GM08714 (cell line): Measurements from ENCODE around the gene STAT5B.
"Not testable (repeated sequence)": the region's sequence is repeated elsewhere in the genome, so short reads cannot be mapped to it uniquely, and the experiment has no call there.

Experiments used
- H3K4me3 ChIP-seq: fragments of 200-500 bp; sonication (Bioruptor generic); 2 replicates; pipeline ENCODE4 v1.5.1; 2014; ENCODE audit warnings: mild to moderate bottlenecking, low read length, inconsistent platforms
- ZNF274 ChIP-seq: IDR thresholded peaks from 2 replicates; pipeline ENCODE4 v1.6.1; 2012; ENCODE audit warnings: mild to moderate bottlenecking, low read depth, low read length

Gene STAT5B

GRCh38 chr17:42198897-42199296 is 77.3 kb downstream of the STAT5B start:
- TF ChIP-seq ZNF274, result no peak
- H3K4me3 ChIP-seq, result no peak overlapping the region

DNA sequence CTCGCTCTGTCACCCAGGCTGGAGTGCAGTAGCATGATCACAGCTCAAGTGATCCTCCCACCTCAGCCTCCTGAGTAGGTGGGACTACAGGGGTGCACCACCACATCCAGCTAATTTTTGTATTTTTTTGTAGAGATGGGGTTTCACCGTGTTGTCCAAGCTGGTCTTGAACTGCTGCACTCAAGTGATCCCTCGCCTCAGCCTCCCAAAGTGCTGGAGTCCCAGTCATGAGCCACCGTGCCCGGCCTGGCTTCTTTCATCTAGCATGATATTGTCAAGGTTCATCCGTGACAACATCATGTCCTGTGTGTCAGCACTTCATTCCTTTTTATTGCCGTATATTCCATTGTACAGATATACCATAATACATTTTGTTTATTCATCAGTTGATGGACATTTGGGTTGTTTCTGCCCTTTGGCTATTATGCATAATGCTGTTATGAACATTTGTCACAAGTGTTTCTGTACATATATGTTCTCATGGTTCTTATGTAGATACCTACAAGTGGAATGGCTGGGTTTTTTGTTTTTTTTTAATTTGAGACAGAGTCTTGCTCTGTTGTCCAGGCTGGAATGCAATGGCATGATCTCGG is 78.5 kb downstream of the STAT5B start:
- no peak overlapping the region for H3K4me3 ChIP-seq
- no peak for TF ChIP-seq ZNF274

GRCh38 chr17:42193969-42194899 is 82.0 kb downstream of the STAT5B start, which contains the start of gene GHDC:
Gene GHDC (minus strand): TSS chr17:42194494. CDS start chr17:42193581, 913 bp downstream.
- TF ChIP-seq ZNF274, result no peak
- H3K4me3 ChIP-seq, result peak within 1 kb of the TSS; percentile 60

DNA sequence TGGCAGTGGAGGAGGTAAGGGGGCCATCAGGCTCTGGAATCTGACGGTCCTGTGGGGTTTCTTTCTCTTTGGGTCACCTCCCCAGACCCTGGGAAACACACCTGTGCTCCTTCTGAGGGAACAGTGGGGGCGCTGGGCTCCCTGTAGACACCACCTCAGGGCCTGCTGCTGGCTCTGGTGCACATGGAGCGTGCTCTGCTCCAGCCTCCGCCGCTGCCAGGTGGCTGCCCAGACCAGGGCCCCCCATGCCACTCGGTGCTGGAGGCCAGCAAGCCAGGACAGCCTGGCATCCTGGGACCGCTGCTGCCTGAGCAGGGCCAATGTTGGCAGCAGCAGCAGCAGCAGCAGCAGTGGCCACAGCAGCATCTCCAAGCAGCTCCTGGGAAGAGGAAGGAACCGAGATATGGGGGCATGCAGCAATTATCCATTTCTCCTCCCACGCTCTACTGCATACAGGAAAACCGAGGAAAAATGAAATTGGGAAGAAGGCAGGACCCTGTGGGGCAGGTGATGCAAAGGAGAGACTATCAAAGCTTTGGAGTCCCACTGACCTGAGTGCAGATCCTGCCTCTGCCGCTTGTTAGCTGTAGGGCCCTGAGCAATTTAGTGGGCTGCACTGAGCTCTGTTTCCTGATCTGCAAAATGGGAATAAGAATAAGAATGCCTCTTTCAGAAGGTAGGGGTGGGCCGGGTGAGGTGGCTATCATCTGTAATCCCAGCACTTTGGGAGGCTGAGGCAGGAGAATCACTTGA is 82.8 kb downstream of the STAT5B start:
- peak overlapping the region; percentile 60; the same call in 1 of the 2 replicates for H3K4me3 ChIP-seq
- no peak for TF ChIP-seq ZNF274

- no peak overlapping the region for H3K4me3 ChIP-seq
- TF ChIP-seq ZNF274, result no peak
Observed at GRCh38 chr17:42192189-42193126, 83.7 kb downstream of the STAT5B start.

DNA sequence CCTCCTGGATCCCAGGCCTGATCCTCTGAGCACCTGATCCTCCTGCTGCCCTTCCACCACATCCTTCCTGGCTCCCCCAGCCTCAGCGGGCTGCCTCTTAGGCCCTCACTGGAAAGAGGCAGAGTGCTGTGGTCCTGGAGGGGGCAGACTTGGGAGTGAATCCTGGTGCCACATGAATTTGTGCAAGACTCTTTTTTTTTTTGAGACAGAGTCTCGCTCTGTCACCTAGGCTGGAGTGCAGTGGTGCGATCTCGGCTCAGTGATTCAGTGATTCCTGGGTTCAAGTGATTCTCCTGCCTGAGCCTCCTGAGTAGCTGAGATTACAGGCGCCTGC is 84.9 kb downstream of the STAT5B start:
- no peak overlapping the region for H3K4me3 ChIP-seq
- no peak for TF ChIP-seq ZNF274

GRCh38 chr17:42190491-42191274 is 85.5 kb downstream of the STAT5B start:
- H3K4me3 ChIP-seq, result no peak overlapping the region
- TF ChIP-seq ZNF274, result no peak

- no peak for TF ChIP-seq ZNF274
- no peak overlapping the region for H3K4me3 ChIP-seq
Observed at GRCh38 chr17:42189651-42189965, 86.6 kb downstream of the STAT5B start.

DNA sequence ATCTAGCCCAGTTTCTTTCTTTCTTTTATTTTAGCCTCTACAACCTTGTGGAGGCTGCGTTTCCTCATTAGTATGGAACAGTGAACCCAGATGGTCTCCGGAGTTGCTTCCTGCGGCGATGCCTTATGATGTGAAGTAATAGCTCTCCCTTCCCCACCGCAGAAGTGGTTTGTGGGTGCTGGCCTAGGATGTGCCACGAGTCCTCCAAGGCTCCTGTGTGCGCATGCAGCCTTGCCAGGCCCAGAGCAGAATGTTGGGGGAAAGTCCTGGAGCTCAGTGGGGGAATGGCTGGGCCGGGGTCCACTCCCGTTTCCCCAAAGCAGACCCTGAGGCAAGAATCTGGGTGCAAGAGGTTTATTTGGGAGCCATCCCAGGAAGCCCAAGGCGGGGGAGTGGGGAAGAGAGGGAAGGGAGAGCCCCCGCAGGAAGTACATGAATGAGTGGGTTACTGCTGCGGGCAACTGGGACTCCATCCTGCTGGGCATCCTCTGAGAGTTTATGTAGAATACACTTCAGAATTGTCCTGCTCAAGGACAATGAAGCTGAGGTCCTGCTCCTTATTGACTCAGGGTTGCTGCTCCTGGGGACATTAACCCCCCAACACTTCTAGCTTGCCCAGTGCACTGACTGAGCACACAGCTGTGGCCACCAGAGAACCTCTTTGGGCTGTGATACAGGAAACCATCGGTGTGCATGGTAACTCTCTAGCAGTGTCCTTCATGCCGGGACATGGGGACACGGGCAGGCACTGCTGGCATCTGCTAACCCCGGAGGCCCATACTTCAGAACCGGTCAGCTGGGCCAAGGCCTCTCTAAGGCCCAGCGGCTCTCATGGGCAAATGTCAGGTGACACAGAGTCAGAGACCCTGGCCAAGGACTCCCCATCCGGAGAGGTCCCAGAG is 87.2 kb downstream of the STAT5B start:
- no peak overlapping the region for H3K4me3 ChIP-seq
- TF ChIP-seq ZNF274, result no peak

GRCh38 chr17:42187833-42188232 is 88.4 kb downstream of the STAT5B start:
- H3K4me3 ChIP-seq, result no peak overlapping the region

GRCh38 chr17:42186191-42186590 is 90.0 kb downstream of the STAT5B start:
- not testable (repeated sequence) for H3K4me3 ChIP-seq

More at GRCh38 chr17:42187833-42188232, 88.4 kb downstream of the STAT5B start:
- TF ChIP-seq ZNF274, result no peak

DNA sequence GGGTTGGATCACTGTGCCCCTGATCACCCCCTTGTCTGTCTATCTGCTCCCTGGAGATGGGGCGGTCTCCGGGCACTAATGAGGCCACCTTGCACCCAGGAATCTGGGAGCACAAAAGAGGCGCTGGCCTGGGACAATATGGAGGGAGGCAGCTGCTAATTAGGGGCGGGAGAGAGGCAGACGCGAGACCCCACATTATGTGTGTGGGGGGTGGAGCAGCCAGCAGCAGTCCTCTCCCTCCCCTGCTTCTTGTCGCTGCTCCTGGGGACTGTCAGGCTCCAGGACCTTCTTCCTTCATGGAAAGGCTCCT is 90.6 kb downstream of the STAT5B start:
- no peak overlapping the region for H3K4me3 ChIP-seq
- no peak for TF ChIP-seq ZNF274
